SIG-M5 treated with dmso at 0.1 percent for 504 hours (cell line): ENCODE measurements around the gene BUB1B.

ENCODE experiments used
- DNase-seq: peaks from one replicate; lab custom pipeline; 2025; ENCODE audit not compliant: unreplicated experiment; lab: John Stamatoyannopoulos, UW

BUB1B gene

GRCh38 chr15:40239693-40240618 lies 79.1 kb downstream of the BUB1B start:
- DNase-seq, result no peak

GRCh38 chr15:40240619-40241221 lies 79.9 kb downstream of the BUB1B start:
- DNase-seq, result no peak

GRCh38 chr15:40241269-40242212 lies 80.7 kb downstream of the BUB1B start:
- DNase-seq, result no peak

- no peak for DNase-seq
Measured at GRCh38 chr15:40242213-40242599, 81.3 kb downstream of the BUB1B start.

DNA sequence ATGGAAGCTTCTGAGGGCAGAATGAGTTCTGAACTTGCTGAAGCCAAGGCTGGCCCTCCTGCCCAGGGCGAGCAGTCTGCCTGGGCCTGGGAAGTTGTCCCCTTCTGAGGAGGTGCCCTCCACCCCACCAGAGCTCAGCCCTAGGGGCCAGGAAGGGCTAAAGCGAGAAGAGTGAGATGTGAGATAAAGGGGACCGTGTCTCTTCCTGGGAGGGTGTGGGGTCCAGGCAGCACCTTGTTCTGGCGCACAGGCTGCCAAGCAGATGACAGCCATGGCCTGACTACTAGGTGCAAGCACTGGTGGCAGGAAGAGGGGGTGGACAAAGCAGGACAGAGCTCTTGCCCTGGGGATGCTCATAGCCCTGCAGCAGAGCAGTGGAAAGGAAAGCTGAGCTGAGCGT lies 81.7 kb downstream of the BUB1B start:
- no peak for DNase-seq

GRCh38 chr15:40243126-40243810 lies 82.4 kb downstream of the BUB1B start:
- DNase-seq, result peak; percentile 33

DNA sequence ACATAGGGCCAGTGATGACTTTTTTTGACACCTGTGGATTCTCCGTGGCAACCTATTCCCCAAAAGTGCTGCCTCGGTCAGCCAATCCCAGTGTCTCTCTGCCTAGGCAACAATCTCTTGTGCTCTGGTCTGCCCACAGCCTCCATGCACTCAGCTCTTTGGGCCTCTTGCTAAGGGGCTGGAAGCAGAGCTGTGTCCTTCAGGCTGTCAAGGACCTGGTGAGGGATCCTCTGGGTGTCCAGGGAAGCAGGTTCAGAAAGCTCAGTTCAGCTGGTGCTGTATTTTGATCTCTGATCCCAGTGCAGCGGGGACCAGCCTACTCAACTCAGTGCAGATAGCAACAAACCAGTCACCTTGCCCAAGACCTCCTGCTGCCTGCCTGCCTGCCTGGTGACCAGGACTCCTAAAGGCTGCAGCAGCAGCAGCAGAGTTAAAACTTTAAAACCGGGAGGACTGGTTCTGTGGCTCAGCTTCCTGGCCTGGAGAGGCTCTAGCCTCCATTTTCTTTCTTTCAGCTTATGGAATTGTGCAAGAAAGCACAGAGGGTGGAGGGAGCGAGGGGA lies 84.2 kb downstream of the BUB1B start:
- peak; percentile 46 for DNase-seq

DNA sequence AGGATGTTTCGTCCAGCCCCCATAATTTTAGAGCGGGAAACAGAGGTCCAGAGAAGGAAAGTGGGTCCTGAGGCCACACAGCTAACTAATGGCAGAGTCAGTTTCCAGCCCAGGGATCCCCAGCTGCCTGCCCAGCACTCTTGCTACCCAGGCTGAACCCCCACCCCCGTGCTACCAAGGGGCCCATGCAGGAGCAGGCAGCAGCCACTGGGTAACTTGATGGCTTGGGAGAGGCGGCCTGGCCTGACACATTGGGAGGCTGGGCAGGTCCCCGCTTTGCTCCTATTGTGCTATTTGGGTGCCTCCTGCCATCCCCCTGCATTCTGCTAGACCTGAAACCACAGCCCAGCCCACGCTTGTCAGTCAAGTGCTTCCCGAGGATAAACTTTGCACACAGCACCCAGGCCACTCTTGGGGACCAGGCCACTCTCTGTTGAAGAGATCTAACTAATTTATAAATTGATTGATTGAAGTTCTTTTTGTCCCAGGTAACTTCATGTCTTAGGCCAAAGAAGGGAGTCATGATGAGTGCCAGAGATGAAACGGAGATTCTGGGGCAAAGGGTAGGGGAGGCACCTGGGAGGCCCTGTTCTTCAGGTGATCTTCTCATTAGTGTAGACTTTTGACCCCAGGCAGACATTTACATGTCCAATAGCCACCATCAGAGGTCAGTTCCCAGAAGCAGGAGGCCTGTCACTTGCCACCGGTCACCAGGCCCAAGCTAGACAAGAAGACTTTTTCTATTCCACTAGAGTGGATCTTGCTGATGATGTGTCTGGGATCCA lies 85.0 kb downstream of the BUB1B start:
- no peak for DNase-seq

- no peak for DNase-seq
Measured at GRCh38 chr15:40246496-40247280, 85.8 kb downstream of the BUB1B start.

- no peak for DNase-seq
Measured at GRCh38 chr15:40247406-40247971, 86.6 kb downstream of the BUB1B start.

DNA sequence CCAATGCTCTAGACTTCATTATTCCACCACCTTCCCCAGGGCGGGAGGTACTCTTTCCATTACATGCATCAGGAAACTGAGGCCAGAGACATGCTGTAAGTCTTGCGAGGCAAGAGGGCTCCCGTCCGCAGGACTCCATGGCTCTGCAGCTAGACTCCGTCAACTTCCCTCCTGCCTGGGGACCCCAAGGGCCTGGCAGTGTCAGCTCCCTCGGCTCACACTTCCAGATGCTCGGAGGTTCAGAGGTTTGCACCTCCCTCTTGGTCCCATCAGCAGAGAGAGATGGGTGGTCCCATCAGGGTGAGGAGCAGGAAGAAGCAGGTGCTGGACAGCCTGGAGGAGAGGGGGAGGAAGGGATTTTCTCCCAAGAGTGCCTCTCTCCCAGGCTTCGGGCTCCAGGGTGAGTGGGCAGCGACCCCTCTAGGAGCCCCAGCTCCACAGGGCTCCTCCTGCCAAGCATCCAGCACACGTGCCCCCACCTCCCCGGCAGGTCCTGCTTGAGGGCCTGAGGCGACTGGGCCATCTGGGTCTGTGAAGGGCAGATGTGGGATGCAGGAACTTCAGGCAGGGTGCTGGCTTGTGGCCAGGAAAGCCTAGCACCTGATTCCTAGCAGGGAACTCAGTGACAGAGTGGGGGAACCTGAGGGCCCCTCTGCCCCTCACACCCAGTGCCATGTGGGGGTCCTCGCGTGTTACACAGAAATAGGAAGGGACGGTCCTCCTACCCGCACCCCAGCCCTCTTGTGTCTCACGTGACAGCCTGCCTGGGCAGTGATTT lies 87.3 kb downstream of the BUB1B start:
- DNase-seq, result no peak

DNA sequence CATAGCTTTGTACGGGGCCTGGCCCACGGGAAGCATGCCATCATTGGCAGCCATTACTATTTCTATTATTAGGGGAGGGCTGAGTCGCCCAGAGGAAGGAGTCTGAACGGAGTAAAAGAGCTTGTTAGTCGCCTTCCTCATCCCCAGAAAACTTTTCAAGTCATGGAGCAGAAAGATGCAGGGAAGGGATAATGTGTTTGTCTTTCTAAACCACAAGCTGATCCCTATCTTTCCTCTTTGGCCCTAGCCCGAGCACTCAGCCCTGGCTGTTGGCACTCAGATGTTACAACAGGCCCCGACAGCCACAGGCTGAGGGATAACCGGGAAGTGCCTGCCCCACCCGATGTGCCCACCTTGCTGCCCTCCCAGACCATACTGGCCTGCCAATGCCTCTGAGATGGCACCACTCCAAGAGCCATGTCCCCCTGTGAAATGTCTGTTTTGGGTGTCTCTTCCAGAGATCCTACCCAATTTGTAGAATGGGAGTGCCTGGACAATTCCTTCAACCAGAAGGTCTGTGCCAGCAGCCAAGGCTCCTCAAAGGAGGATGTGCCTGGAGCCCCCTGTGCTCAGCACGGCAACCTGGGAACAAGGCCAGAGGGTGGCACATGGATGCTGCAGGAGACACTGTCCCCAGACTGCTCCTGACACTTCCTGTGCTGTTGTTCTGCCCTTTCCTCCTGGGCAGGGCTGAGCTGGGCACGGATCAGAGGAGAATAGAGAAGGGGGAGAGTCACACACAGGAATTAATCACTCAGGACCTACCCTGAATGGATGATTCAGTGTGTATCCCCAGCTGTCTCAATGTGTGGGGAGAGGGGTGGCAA lies 88.8 kb downstream of the BUB1B start:
- DNase-seq, result no peak

- no peak for DNase-seq
Measured at GRCh38 chr15:40250304-40250656, 89.4 kb downstream of the BUB1B start.

DNA sequence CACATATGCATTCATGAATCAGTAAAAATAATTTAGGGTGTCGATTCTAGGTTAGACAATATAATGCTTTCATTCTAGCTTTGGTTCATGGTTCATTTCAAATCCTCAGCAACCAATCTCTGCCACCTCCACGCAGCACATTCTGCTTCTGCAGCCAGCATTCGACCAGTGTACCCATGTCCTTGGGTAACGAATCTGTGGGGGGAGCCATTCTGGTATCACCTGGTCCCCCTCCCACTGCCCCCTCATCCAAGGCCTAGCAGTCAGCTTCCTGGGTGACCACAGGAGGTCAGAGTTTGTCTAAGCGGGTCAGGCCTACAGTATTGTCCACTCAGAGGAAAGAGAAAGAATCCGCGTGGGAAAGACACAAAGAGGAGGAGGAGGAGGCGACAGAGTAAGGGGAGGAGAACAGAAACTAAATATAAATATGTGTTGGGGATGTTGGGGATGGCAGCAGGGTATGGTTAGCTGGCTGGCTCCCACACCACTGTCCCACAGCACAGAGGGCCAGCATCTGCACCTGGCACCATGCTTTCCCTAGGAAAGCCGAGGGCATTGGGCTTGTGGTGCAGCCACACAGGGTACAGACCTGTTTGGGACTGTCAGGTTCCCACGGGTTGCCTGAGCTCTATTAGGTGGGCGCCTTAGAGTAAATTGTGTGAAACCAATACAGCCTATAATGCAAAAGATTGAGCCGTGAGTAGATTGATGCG lies 90.1 kb downstream of the BUB1B start:
- no peak for DNase-seq

DNA sequence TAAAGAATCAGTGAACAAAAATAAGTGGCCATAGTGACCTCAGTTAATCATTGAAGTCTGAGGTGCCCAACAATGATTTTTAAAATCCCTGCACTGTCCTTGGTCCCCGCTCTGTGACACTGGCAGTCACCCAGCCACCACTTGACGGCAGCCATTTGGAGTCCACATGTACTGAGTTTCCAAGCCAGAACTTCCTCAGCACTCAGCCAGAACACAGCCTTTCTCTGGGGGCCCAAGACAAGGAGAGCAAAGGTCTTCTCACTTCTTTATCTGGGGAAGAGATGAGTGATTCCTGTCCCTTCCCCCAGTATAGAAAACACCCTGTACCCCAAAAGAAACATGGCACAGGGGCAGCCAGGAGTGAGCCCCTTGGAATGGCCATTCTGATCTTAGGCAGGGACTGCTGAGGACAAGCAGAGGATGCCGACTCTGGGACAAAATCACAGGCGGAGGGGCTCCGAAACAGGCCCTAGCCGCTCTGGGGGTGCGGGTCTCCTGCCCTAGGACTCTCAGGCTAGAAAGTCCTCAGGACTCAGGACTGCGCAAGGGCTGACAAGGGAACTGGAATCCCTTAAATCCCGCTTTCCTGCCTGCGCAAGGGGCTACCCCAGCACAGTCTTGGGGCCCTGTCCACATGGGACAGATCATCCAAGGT lies 90.7 kb downstream of the BUB1B start:
- no peak for DNase-seq

DNA sequence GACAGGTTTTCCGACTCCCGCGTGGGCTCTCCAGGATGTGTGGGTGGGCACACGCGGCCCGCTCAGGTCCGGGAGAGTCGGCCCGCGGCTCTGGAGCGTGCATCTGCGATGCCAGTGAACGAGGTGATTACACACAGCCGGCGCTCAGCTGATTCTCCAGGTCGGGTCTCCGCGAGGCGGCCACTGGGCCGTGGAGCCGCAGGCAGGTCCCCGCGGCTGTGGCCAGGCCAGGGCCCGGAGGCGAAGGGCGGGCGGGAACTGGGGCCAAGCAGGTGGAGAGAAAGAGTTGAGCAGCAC lies 91.2 kb downstream of the BUB1B start:
- DNase-seq, result no peak
